HG02759 (cell line): ENCODE data around the gene NUP210.

Experiments
- ATAC-seq: cut with Tn5 transposase; IDR thresholded peaks from one replicate; pipeline ENCODE4 v1.9.1; 2021; ENCODE audit warnings: mild to moderate bottlenecking, moderate library complexity; ENCODE audit not compliant: unreplicated experiment

Gene NUP210

GRCh38 chr3:13352621-13353131, 67.4 kb downstream of the NUP210 start:
- ATAC-seq, result no peak

- no peak for ATAC-seq
Observed at GRCh38 chr3:13349823-13350222, 70.3 kb downstream of the NUP210 start.

GRCh38 chr3:13348661-13349396, 71.3 kb downstream of the NUP210 start:
- ATAC-seq, result no peak

GRCh38 chr3:13348100-13348499, 72.0 kb downstream of the NUP210 start:
- ATAC-seq, result no peak

GRCh38 chr3:13347390-13347950, 72.7 kb downstream of the NUP210 start:
- ATAC-seq, result no peak

GRCh38 chr3:13346481-13347389, 73.4 kb downstream of the NUP210 start:
- no peak for ATAC-seq

- ATAC-seq, result no peak
Observed at GRCh38 chr3:13345772-13346171, 74.3 kb downstream of the NUP210 start.

- ATAC-seq, result no peak
Observed at GRCh38 chr3:13345284-13345683, 74.8 kb downstream of the NUP210 start.

- no peak for ATAC-seq
Observed at GRCh38 chr3:13344663-13345062, 75.5 kb downstream of the NUP210 start.

- ATAC-seq, result no peak
Observed at GRCh38 chr3:13343601-13344000, 76.5 kb downstream of the NUP210 start.

GRCh38 chr3:13341229-13341905, 78.8 kb downstream of the NUP210 start:
- no peak for ATAC-seq

- no peak for ATAC-seq
Observed at GRCh38 chr3:13339833-13340232, 80.3 kb downstream of the NUP210 start.

- ATAC-seq, result no peak
Observed at GRCh38 chr3:13338996-13339395, 81.1 kb downstream of the NUP210 start.

GRCh38 chr3:13338231-13338630, 81.9 kb downstream of the NUP210 start:
- ATAC-seq, result no peak

- no peak for ATAC-seq
Observed at GRCh38 chr3:13336592-13336991, 83.5 kb downstream of the NUP210 start.

- no peak for ATAC-seq
Observed at GRCh38 chr3:13335503-13335902, 84.6 kb downstream of the NUP210 start.

- ATAC-seq, result no peak
Observed at GRCh38 chr3:13335059-13335458, 85.1 kb downstream of the NUP210 start.

GRCh38 chr3:13333236-13333897, 86.8 kb downstream of the NUP210 start:
- ATAC-seq, result no peak

- no peak for ATAC-seq
Observed at GRCh38 chr3:13332740-13333139, 87.4 kb downstream of the NUP210 start.

- ATAC-seq, result peak; percentile 94
Observed at GRCh38 chr3:13332158-13332557, 88.0 kb downstream of the NUP210 start.
